ENCODE results near the gene KCNT1.

Gene KCNT1

GRCh38 chr9:135673941-135674340 lies 28.0 kb upstream of the KCNT1 start:
- no peak for DNase-seq

DNA sequence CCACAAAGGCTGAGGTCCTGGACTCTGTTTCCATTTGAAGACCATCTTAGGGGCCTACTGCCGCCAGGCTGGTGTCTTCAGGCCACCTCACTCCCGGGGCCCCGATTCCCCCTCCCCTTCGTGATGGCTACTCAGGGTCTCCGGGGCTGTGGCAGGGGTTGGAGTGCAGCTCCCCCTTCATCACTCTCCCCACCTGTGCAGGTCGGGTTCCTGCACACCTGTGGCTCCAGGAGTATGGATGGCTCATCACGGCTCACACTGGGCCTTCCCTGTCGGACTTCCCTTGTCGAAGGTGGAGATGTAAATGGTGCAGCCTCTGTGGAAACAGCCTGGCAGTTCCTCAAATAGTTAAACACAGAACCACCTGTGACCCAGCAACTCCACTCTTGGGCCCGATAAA lies 27.0 kb upstream of the KCNT1 start:
- no peak for DNase-seq

DNA sequence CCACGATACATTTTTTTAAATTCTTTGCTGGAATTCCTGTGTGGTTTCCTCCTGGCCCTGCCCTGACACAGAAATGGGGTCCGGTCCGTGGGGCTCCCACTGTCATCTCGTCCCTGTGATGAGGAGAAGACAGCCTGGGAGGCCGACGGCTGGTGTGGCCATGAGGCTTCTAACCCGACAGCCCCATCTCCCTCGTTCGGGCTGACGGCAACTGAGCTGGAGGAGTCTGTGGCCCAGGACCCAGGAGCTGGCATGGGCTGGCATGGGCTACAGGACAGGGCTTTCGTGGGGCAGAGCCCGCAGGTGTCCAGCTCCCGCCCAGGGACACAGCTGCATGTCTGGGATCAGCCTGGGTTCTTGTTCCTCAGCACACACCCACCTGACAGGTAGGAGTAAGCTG lies 25.1 kb upstream of the KCNT1 start:
- DNase-seq: no peak

GRCh38 chr9:135677641-135678168 lies 24.3 kb upstream of the KCNT1 start:
- DNase-seq: no peak

- no peak for DNase-seq
Measured at GRCh38 chr9:135678236-135679017, 23.6 kb upstream of the KCNT1 start.

DNA sequence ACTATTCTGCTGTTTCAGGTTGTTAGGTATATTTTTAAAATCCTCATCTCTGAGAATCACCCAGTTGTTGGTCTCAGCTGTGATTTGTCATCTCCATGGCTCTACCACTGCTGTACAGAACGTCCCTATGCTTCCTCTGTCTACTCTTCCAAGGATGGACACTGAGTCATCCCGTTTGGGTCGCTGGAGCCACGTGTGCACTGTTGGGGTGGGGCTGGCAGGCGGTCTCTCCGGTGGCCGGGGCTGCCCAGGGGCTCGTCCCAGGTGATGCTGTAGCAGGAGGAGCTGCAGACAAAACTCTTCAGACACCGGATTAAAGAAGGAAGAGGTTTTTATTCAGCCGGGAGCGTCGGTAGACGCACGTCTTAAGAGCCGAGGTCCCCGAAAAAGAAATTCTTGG lies 21.9 kb upstream of the KCNT1 start:
- DNase-seq: no peak

DNA sequence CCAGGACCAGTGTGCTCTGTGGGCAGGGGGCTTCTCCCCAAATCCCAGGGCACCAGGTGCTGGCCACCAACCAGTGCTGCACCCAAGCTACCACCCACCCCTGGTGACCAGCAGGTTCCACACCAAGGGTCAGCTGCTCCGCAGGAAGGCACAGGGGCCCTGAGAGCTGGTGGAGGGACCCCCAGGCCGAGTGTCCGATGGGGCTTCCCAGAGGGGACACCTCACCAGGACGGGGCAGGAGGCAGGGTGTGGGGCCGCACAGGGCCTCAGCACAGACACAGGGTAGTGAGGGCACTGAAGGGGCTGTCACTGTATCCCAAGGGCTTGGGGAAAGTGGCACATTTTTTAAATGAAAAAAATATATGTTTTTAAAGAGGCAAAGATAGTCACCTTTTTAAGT lies 20.8 kb upstream of the KCNT1 start:
- no peak for DNase-seq

- DNase-seq: no peak
Measured at GRCh38 chr9:135683401-135684034, 18.5 kb upstream of the KCNT1 start.

GRCh38 chr9:135684691-135685090 lies 17.3 kb upstream of the KCNT1 start:
- DNase-seq: no peak

- DNase-seq: no peak
Measured at GRCh38 chr9:135687216-135687615, 14.8 kb upstream of the KCNT1 start.

- no peak for DNase-seq
Measured at GRCh38 chr9:135689011-135689410, 13.0 kb upstream of the KCNT1 start.

- DNase-seq: no peak
Measured at GRCh38 chr9:135690836-135691570, 11.0 kb upstream of the KCNT1 start.

DNA sequence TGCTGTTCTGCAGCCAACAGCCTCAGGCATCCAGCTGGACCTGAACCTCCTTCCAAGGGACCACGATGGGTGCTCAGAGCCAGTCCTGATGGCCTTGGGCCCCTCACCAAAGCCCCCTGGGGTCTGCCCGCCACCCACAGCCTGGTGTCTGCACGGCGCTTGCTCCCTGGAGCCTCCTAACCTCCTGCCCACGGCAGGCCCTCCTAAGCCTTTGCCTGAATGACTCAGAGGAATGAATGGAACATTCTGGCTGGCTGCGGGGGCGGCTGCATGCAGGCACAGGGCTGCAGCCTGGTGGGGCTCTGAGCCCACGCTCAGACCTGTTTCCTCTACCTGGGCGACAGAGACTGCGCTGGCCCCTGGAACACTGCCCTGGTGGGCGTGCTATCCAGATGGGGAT lies 9.6 kb upstream of the KCNT1 start:
- peak in 1 of 2 experiments; percentile 13 for DNase-seq

- DNase-seq: no peak
Measured at GRCh38 chr9:135693265-135693664, 8.7 kb upstream of the KCNT1 start.

- no peak for DNase-seq
Measured at GRCh38 chr9:135693771-135694170, 8.2 kb upstream of the KCNT1 start.

DNA sequence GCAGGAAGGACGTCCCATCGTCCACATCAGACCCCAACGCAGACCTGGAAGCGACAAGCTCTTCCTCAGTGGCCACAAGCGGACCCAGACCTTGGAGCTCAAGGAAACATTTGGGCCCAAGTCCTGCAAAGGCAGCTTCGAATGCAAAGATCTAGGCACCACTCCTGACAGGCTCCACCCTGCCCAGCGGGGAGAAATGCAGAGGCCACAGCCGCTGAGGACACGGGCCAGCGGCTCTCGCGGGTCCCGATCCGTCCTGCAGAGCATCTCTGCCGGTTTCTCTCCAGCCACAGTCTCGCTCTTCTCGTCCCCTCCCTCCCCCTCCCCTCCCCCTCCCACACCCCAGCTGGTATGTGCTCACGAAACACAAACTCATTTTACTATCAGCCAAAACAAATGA lies 7.6 kb upstream of the KCNT1 start:
- DNase-seq: no peak

DNA sequence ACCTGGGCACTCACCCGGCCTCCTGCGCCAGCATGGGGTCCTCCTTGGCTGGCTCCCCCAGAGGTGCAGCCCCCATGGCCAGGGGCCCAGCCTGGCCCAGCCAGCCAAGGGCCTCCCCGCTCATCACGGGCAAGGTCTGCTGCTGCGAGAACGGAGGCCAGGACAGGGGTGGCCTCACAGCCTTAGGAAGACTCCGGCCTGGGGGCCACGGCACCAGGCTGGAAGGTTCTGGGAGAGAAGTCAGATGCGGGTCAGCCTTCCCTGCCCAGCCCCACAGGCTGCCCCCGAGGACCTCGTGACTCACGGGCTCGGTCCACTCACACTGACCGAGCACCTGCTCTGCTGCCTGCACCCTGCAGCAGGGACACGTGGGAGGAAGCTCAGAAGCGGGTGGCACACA lies 6.9 kb upstream of the KCNT1 start:
- no peak for DNase-seq

DNA sequence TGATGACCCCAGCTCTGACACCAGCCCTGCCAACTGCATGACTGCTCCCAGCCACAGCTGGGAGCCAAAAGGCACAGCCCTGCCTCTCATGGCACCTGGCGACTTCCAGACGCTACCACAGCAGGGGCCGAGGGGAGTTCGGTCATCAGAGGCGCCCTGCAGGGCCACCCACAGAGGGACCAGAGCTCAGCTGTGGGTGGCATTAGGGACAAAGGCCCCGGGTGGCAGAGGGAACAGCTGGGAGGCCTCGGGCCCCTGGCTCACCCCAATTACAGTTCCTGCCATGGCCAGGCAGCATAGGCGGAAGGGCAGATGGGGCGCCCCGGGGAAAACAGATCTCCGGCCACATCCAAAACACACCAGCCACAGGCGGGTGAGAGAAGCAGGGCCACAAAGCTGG lies 6.3 kb upstream of the KCNT1 start:
- no peak for DNase-seq

- no peak for DNase-seq
Measured at GRCh38 chr9:135696446-135696845, 5.5 kb upstream of the KCNT1 start.

GRCh38 chr9:135697226-135697625 lies 4.8 kb upstream of the KCNT1 start:
- DNase-seq: no peak

GRCh38 chr9:135698236-135698635 lies 3.7 kb upstream of the KCNT1 start:
- DNase-seq: no peak

DNA sequence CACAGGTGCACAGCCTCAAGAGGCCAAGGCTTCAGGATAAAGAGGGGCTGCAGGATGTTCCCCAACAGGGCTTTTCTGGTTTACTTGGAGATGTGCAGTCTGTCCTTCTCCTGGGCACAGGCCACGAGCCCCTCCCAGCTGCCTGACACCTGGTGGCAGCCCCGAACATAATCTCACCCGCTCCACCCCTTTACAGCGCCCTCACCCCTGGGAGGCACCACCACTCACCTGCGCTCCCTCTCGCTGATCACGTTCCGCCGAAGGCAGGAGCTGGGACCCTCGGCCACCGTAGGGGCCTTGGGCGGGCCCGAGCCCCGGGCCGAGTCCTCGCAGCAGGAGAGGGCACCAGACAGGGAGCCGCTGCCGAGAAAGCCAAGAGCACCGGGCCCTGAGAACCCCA lies 3.2 kb upstream of the KCNT1 start:
- no peak for DNase-seq

GRCh38 chr9:135699440-135699839 lies 2.5 kb upstream of the KCNT1 start, which contains the start of gene SOHLH1:
TSS of gene SOHLH1 (minus strand) at chr9:135699481. CDS start at chr9:135699467, 14 bp downstream.
- no peak for DNase-seq

- DNase-seq: no peak
Measured at GRCh38 chr9:135700525-135700924, 1.5 kb upstream of the KCNT1 start.

Data from stimulated activated CD4-positive, alpha-beta T cell treated with anti-CD3 and anti-CD28 coated beads, Interleukin-4, amount 100 ng/mL, for 4 hours (primary cell).